Measurements from ENCODE around the gene CAMTA1.
A peak's percentile ranks its signal among the peaks of the same experiment; 100 is the strongest.
"Not testable (repeated sequence)": the region's sequence is repeated elsewhere in the genome, so short reads cannot be mapped to it uniquely, and the experiment has no call there.

CAMTA1 gene

GRCh38 chr1:7677815-7678214 is 892.6 kb downstream of the CAMTA1 start:
- DNase-seq (ENCODE audit: low read depth), result no peak

GRCh38 chr1:7678491-7679158 is 893.4 kb downstream of the CAMTA1 start:
- DNase-seq (ENCODE audit: low read depth), result no peak

- no peak for DNase-seq (ENCODE audit: low read depth)
Measured at GRCh38 chr1:7679159-7679872, 894.1 kb downstream of the CAMTA1 start.

- DNase-seq (ENCODE audit: low read depth), result no peak
Measured at GRCh38 chr1:7679873-7680206, 894.6 kb downstream of the CAMTA1 start.

- peak; percentile 31 for DNase-seq (ENCODE audit: low read depth)
Measured at GRCh38 chr1:7680207-7680954, 895.1 kb downstream of the CAMTA1 start.

GRCh38 chr1:7680955-7681268 is 895.7 kb downstream of the CAMTA1 start:
- no peak for DNase-seq (ENCODE audit: low read depth)

- no peak for DNase-seq (ENCODE audit: low read depth)
Measured at GRCh38 chr1:7681401-7681800, 896.1 kb downstream of the CAMTA1 start.

GRCh38 chr1:7683521-7683920 is 898.3 kb downstream of the CAMTA1 start:
- no peak for DNase-seq (ENCODE audit: low read depth)

- DNase-seq (ENCODE audit: low read depth), result no peak
Measured at GRCh38 chr1:7684132-7684531, 898.9 kb downstream of the CAMTA1 start.

GRCh38 chr1:7684861-7685635 is 899.8 kb downstream of the CAMTA1 start:
- no peak for DNase-seq (ENCODE audit: low read depth)

- DNase-seq (ENCODE audit: low read depth), result no peak
Measured at GRCh38 chr1:7686301-7686850, 901.1 kb downstream of the CAMTA1 start.

GRCh38 chr1:7687411-7687810 is 902.2 kb downstream of the CAMTA1 start:
- no peak for DNase-seq (ENCODE audit: low read depth)

- no peak for DNase-seq (ENCODE audit: low read depth)
Measured at GRCh38 chr1:7688659-7689058, 903.4 kb downstream of the CAMTA1 start.

- not testable (repeated sequence) for DNase-seq (ENCODE audit: low read depth)
Measured at GRCh38 chr1:7689307-7689706, 904.1 kb downstream of the CAMTA1 start.

- no peak for DNase-seq (ENCODE audit: low read depth)
Measured at GRCh38 chr1:7690076-7690475, 904.8 kb downstream of the CAMTA1 start.

- DNase-seq (ENCODE audit: low read depth), result no peak
Measured at GRCh38 chr1:7690496-7691182, 905.4 kb downstream of the CAMTA1 start.

GRCh38 chr1:7691576-7691975 is 906.3 kb downstream of the CAMTA1 start:
- no peak for DNase-seq (ENCODE audit: low read depth)

- DNase-seq (ENCODE audit: low read depth), result no peak
Measured at GRCh38 chr1:7692005-7692404, 906.8 kb downstream of the CAMTA1 start.

- DNase-seq (ENCODE audit: low read depth), result not testable (repeated sequence)
Measured at GRCh38 chr1:7693037-7693436, 907.8 kb downstream of the CAMTA1 start.

- no peak for DNase-seq (ENCODE audit: low read depth)
Measured at GRCh38 chr1:7693662-7694061, 908.4 kb downstream of the CAMTA1 start.

GRCh38 chr1:7694600-7695496 is 909.6 kb downstream of the CAMTA1 start:
- no peak for DNase-seq (ENCODE audit: low read depth)
